NK-92 (cell line): ENCODE data around the gene NUP188.
A peak's percentile ranks its signal among the peaks of the same experiment; 100 is the strongest.
"Not testable (repeated sequence)": the region's sequence is repeated elsewhere in the genome, so short reads cannot be mapped to it uniquely, and the experiment has no call there.

ENCODE experiments used
- DNase-seq: peaks from one replicate; lab custom pipeline; 2025; ENCODE audit not compliant: unreplicated experiment; lab: John Stamatoyannopoulos, UW

Gene NUP188

DNA sequence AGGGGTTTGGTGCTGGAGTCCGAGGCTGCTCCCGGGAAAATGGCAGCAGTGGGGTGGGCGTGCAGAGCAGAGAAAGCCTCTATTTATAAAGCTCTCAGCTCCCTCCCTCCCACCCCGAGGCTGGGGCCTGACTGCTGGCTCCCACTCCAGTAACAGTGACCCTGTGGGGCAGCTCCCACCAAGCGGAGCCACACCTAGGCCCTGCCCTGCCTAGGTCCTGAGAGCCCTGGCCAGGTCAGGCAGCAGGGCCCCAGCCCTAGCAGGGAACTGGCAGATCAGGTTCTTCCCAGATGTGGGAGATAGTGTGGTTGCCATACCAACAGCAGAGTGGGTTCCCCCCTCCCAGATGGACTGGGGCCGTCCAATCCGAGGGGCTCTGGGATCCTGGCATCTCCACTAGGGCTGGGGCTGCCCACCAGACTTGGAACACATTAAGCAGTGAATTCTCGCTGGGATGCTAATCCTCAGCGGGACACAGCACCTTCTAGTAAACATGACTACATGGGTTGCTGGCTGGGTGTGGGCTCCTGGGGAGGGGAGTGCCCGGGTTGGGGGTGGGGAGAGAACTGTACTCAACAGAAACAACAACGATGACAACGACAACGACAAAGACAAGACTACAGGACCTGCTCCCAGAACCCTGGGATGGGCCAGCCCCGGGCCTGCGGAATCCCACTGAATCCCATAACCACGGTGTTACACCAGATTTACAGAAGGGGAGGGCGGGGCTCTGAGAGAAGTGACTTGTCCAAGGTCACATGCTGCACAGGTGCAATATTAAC lies 79.1 kb downstream of the NUP188 start:
- no peak for DNase-seq

DNA sequence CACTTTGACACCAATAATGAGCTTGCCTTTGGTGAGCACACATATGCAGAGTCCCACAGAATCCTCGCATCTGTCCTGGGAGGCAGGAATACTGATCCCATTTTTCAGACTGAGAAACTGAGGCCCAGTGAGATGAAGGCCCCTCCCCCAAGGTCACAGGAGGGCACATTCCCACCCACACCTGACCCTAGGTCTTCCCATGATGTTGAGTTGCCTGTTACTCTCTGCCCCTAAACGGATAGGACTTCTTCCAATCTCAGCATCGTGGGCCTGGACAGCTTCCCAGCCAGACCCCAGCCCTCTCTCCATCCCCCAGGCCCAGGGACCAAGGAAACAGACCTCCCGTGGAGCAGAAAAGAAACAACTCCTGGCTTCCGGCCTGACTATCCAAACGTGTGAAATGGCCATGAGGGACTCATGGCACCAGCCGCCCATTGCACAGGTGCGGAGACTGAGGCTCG lies 79.8 kb downstream of the NUP188 start:
- no peak for DNase-seq

DNA sequence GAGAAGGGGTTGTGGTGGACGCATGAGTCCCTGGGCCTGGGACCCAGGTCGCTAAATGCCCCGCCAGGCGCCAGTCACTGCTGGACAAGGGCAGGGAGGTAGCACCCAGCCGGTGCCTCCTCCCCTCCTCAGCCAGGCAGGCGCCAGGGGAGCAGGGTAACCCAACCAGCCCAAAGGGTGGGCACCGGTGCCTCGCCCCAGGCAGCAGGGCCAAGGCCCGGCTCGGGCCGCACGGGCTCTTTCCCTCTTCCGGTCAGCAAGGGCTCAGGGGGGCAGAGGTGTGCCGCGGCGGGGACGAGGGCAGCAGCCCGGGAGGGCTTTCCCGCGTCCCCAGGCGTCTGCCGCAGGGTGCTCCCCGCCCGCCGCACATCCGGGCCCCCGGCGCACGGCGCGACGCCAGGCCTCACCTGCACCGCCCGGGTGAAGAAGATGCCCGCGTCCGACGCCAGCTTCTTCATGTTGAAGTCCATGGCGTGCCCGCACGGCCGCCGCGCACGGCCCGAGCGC lies 80.2 kb downstream of the NUP188 start:
- no peak for DNase-seq

DNA sequence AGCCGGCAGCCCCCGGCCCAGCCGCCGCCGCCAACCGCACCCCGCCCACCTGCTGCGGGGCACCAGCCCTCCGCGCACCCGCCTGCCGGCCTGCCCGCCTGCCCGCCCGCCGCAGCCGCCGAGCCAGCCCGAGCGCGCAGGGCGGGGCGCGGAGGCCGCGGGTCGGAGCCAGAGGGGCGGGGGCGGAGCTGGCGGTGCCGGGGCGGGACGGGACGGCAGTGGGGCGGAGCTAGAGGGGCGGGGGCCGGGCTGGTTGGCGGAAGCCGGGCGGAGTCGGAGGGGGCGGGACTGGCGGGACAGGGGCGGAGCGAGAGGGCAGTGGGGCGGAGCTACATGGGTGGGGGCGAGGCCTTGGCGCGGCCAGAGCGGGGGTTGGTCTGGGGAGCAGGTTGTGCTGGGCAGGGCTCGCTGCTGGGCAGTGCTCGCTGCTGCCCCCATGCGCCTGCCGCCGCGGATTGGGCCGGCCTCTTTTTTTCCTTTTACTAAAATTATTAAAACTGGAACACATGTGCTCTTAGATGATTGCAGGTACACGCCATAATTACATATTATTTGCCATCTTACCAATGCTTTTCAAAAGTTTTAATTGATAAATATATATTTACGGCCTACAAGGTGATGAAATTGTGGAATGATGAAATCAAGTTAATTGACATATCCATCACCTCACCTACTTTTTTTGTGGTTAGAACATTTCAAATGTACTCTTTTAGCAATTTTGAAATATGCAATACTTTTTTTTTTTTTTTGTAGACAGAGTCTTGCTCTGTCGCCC lies 80.9 kb downstream of the NUP188 start, which contains the start of gene SH3GLB2:
Gene SH3GLB2, minus strand, starts transcription at position 140 of the 775 bp plus-strand sequence. CDS start 177 bp downstream, outside the sequence.
- DNase-seq, result peak; percentile 29

DNA sequence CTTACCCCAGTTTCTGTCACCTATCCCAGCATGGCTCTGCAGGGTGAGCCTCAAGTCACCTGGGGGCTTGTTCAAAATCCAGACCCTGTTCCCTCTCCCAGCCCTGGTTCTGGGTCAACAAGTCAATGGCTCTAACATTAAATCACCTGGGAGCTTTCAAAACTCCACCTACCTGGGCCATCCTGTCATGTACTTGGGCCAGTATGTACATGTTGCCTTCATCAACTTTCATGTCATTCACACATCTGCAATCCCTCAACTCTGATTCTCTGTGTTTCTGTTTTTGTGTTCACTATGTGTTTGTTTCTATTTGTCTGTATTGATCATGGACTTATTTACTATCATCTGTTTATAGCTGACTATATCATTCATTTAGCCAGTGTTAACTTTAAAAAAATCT lies 82.7 kb downstream of the NUP188 start:
- no peak for DNase-seq

DNA sequence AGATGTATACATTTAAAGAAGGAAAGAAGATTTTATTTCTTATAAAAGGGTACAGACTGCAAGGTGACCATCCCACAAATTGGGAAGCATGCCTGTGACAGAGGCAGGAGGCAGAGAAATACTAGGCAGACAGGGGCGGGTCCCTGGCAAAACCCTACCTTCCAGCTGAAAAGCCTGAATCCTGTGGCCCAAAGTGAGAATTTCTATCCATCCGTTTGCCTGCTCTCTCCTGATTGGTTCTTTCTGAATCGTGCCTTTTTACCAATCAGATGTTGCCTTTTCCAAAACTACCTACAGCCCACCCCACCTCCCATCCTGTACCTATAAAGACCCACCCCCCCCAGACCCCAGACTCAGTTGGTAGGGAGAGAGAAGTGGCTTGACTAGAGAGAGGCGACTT lies 84.0 kb downstream of the NUP188 start:
- DNase-seq, result no peak

DNA sequence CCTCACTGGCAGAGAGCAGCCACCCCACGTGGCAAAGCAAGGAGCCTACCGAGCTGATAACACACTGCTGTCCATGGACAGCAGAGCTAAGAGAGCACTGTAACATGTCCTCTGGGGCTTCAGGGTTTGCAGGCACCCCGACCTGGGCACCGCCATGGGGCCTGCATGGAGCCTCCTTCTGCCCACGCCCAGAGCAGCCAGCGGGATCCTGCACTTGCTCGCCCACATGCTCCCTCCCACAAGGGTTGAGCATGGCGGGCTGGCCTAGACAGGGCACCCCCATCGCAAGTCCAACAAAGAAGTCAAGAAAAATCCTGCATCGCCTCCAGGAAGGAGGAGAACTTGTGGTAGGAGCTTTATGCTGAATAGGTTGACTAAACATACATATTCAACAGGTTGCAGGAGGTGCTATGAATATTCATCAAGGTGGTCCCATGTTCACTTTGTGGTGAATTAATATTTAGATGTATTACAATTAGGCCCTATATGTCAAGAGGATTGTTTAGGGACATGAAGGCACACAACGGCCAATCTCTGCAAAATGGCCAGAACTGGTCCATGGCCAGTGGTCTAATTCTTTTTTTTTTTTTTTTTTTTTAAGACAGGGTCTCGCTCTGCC lies 85.2 kb downstream of the NUP188 start:
- no peak for DNase-seq

DNA sequence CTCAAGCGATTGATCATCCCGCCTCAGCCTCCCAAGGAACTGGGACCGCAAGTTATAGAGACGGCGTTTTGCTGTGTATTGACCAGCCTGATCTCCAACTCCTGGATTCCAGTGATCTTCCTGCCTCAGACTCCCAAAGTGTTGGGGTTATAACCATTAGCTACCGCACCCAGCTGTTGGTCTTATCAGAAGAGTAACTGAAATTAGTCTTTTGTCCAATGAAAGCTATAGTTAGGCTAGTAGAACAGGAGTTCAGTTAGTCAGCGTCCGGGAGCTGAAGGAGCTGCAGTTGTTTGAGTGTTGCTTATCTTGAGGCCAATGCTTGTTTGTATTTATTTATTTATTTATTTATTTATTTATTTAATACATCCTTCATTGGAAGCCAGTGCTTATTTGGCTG lies 85.7 kb downstream of the NUP188 start:
- DNase-seq, result no peak

DNA sequence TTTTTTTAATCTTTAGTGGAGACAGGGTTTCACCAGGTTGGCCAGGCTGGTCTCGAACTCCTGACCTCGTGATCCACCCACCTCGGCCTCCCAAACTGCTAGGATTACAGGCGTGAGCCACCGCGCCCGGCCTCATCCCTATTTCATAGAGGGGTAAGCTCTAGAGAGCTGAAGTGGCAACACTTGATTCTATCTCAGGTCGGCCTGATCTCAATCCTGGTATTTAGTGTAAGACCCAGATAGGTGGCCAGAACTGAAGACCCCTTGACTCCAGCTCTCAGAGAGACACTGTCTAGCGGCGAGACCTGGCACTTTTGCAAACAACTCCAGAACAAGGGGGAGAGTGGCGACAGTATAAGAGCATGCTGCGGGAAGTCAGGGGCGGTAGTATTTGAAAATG lies 88.3 kb downstream of the NUP188 start:
- not testable (repeated sequence) for DNase-seq

DNA sequence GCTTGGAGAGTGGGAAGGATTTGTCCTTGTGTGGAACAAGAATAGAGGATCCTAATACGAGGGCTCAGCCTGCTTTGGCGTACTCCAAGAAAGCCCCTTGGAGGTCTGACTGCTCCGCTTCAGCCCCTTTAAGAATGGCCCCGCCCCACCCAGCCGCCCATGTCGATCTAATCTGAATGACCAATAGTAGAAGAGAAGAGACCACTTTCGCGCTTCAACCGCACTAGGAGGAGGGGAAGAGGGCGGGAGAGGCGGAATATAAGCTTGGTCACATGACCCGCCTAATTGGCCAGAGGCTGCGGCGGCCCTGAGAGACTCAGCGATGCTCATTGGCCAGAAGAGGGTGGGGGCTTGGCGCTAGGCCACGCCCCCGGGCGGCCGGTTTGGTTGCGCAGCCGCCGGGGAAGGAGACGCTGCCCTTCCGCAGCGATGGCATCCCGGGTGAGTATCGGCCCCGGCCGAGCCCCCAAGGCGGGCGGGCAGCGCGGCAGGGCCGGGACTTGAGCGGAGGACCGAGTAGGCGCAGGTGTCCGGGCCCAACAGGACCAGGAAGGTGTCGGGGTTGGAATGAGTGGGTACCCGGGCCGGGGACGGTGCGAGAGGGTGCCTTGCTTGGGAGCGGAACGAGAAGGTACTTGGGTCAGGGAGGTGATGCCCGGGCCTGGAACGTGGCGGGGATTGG lies 88.9 kb downstream of the NUP188 start, which contains the start of gene MIGA2:
Gene MIGA2, plus strand, starts transcription at position 386 of the 682 bp plus-strand sequence. CDS start 3,969 bp downstream, outside the sequence.
- peak; percentile 71 for DNase-seq

DNA sequence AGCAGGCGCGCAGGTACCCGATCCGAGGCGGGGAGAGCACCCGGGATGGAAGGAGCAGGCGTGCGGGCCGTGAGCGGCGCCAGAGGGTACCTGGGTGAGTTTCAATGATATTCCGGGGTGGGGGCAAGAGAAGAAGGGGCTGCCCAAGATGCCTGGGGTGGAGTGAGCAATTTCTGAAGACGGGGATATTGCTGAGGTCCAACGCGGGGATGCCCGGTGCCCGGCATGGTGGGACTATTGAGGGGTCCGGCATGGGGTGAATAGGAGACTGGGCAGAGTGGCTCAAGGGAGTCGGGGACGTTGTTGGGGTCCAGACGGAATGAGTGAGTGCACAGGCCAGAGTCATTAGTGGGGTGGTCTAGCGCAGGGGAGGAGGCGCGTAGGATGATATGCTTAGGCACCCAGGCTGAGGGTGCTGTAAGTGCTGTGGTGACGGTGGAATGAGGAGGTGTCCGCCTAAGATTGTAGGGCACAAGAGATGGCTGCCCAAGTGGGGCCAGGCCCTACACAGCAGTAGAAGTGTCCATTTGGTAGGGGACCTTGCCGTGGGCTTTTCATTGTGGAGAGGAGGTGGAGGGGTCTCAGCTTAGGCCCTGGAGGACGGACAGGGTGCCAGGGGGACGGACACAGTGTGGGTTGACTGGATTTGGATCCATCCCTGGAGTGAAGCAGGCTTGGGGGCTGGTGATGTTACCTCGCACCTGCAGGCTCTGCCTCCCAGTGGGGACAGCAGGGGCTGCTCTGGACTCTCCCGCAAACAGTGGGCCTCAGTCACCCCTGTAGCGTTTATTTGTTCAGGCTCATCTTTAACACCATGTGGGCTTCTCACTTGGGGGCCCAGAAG lies 89.6 kb downstream of the NUP188 start:
- no peak for DNase-seq

DNA sequence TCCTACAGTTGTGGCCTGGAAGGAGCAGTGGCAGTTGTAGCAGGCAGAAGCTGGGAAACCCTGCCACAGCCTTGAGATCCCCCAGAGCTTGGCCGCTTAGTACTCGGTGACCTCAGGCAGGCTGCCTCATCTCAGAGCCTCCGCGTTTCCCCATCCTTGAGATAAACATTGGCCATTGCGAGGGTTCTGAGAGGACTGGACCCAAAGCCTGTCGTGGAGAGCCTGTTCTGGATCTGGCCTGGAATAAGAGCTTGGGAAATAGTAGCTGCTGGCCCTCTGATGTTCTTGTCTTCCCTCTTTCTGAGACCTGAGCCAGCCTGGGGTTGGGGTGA lies 90.2 kb downstream of the NUP188 start:
- no peak for DNase-seq

DNA sequence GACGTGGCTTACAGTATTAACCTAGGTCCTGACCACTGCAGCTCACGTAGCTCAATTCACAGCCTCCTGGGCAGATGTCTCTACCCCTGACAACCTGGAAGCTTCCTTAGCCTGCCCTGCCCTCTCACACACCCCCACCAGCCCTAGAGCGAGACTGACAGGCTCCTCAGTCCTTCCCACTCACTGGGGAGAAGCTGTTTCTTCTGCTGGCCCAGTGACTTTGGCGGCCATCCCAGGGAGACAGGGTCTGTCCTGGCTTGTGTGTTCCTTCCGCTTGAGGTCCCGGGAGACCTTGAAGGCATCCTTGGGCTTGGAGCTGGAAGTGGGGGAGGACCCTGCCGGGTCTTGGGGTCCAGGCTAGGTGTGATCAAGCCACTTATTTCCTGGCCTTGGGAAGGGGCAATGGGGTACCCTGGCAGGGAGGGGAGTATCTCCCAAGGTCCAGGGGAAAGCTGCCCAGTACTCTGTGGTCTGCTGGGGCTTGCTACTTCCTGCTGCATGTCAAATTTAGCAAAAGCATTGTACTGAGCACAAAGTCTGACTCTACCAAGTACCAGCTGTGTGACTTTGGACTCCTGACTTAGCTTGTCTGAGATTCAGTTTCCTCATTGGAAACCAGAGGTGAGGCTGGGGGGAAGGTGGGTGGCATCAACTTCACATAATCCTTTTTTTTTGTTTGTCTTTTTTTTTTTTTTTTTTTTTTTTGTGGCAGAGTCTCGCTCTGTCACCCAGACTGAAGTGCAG lies 90.8 kb downstream of the NUP188 start:
- no peak for DNase-seq

DNA sequence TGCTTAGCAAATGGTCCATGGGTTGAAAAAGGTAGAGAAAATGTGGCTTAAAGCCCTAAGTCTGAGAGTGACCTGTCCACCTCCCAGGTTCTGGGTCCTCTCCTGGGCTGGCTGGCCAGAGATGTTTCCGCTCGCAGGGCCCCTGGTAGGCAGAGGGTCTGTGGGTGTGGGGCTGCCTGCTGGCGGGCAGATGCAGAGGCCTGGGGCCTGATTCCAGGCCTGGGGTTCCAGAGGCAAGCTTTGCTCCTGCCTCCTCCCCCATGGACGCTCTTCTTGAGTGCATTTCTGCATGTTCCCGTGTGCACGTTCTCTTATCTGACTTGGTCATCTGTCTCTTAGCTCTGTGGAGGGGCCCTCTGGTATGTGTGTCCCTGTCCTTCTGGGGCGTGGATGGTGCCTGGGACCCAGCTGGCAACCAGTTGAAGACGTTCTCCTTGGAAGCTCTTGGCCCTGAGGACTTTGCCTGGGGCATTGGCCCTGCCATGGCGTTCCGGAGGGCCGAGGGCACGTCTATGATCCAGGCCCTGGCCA lies 92.7 kb downstream of the NUP188 start:
- no peak for DNase-seq

DNA sequence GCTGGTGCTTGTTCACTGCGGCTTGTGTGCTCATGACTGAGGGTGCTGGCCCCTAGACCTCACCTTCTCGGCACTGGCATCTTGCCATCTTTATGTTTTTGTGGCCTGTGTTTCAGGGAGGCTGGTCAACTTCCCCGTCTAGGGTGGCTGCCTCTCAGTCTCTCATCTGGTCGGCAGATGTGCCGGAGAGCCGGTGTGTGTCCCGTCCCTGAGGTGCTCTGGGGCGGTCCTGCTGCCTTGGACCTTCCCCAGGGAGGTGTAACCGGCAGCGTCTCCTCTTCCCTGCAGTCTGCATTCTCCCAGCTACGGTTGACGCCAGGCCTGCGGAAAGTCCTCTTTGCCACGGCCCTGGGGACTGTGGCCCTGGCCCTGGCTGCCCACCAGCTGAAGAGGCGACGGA lies 94.5 kb downstream of the NUP188 start:
- no peak for DNase-seq

DNA sequence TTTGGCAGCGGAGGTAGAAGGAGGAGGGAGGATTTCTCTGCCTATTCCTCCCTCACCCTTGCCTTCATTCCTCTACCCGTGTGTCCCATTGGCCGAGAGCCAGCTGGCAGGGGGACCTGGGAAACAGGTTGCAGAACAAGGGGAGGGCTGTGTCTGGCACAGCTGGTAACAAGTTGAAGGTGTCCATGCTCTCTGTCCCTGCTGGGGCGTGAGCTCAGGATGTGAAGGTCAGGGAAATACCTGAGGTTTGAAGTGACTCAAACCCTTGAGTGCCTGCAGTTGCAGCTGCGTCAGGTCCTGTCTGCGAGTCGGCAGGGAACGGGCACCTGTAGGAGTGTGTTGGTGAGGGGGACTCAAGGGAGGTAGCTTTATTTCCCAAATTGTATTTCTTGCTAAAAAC lies 105.1 kb downstream of the NUP188 start:
- no peak for DNase-seq

DNA sequence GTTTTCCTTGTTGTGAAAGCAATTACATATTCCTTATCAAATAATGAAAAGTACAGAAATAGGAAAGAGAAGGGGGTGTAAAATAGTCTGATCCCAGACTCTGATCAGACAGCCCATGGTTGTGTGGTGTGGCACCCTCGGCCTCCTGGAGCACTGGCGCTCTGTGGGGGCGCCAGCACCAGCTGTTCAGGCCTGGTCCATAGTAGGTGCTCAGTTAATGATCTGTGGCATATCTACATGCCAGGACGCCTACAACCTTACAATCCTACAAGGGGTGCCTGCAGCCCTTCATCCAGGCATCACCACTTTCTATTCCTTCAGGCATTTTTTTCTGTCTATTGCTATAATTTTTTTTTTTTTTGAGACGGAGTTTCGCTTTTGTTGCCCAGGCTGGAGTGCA lies 105.5 kb downstream of the NUP188 start:
- no peak for DNase-seq

DNA sequence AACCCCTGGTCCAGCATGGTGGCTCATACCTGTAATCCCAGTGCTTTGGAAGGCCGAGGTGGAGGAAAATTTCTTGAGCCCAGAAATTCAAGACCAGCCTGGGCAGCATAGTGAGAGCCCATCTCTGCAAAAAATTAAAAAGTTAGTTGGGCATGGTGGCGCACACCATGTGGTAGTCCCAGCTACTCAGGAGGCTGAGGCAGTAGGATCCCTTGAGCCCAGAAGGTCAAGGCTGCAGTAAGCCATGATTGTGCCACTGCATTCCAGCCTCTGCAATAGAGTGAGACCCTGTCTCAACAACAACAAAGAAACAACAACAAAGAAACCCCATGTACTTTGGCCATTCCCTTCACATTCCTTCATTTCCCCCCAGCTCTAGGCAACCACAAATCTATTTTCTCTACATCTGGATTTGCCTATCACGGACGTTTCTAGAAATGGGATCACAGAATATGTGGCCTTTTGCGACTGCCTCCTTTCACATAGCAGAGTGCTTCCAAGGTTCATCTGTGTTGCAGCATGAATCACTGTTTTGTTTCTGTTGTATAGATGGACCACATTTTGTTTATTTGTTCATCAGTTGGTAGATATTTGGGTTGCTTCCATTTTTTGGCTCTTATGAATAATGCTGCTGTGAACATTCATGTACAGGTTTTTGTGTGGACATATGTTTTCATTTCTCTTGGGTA lies 106.8 kb downstream of the NUP188 start:
- DNase-seq, result no peak
